Gastroesophageal sphincter (tissue), 3 donors: ENCODE data around the gene PIGU.

Experiments
- CTCF ChIP-seq, 4 experiments: fragments of 200-600 bp in 2 of 4; fragments of 450-650 bp in 2 of 4; sonication (generic) in 1 of 4; IDR thresholded peaks; one replicate each; pipeline ENCODE4 v1.5.1; 2017 to 2019; ENCODE audit warnings: antibody characterized with exemption in 4 of 4, mild to moderate bottlenecking in 2 of 4, moderate library complexity in 2 of 4
- EP300 ChIP-seq: sonication (generic); formaldehyde crosslinking; IDR thresholded peaks from one replicate; pipeline ENCODE4 v1.6.1; 2017; ENCODE audit warnings: antibody characterized with exemption, mild to moderate bottlenecking
- POLR2A ChIP-seq, 2 donors: fragments of 450-650 bp; IDR thresholded peaks; one replicate each; pipeline ENCODE4 v1.6.1; 2017; ENCODE audit warnings: antibody characterized with exemption in 2 of 2, mild to moderate bottlenecking in 2 of 2, moderate library complexity in 1 of 2

GRCh38 chr20:34535301-34535840 lies 141.5 kb downstream of the PIGU start:
- TF ChIP-seq CTCF (IDR thresholded peaks at IDR 0.05) (no peak), POLR2A (IDR thresholded peaks at IDR 0.05) (no peak), EP300 (no peak)
